ENCODE results near the gene MAP7. TPM values are rescaled to one million over a fixed set of nuclear protein-coding genes. Genes with fewer than 3 reads are reported as not detected.

MAP7 gene
- total RNA-seq, 1 donor from 2014 or later = 0.77 TPM

- Mint-ChIP-seq H3K27ac (ENCODE audit: unreplicated experiment) (no peak overlapping the region), H3K9me3 (ENCODE audit: low read depth) (peaks cover 4% of the 10 kb centered on the region), H3K36me3 (ENCODE audit: low read depth) (peaks cover 2% of the 10 kb centered on the region), H3K27me3 (ENCODE audit: low read depth) (peaks cover 4% of the 10 kb centered on the region), H3K4me3 (ENCODE audit: unreplicated experiment) (no peak overlapping the region), H3K4me1 (ENCODE audit: low read depth) (no peaks in the 10 kb centered on the region)
- no peak for DNase-seq (ENCODE audit: low spot score)
- TF ChIP-seq, protein P1, sequence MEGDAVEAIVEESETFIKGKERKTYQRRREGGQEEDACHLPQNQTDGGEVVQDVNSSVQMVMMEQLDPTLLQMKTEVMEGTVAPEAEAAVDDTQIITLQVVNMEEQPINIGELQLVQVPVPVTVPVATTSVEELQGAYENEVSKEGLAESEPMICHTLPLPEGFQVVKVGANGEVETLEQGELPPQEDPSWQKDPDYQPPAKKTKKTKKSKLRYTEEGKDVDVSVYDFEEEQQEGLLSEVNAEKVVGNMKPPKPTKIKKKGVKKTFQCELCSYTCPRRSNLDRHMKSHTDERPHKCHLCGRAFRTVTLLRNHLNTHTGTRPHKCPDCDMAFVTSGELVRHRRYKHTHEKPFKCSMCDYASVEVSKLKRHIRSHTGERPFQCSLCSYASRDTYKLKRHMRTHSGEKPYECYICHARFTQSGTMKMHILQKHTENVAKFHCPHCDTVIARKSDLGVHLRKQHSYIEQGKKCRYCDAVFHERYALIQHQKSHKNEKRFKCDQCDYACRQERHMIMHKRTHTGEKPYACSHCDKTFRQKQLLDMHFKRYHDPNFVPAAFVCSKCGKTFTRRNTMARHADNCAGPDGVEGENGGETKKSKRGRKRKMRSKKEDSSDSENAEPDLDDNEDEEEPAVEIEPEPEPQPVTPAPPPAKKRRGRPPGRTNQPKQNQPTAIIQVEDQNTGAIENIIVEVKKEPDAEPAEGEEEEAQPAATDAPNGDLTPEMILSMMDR (IDR thresholded peaks at IDR 0.05) = no peak
These were observed 245.8 kb downstream of the MAP7 start for GRCh38 chr6:136304410-136304809.

DNA sequence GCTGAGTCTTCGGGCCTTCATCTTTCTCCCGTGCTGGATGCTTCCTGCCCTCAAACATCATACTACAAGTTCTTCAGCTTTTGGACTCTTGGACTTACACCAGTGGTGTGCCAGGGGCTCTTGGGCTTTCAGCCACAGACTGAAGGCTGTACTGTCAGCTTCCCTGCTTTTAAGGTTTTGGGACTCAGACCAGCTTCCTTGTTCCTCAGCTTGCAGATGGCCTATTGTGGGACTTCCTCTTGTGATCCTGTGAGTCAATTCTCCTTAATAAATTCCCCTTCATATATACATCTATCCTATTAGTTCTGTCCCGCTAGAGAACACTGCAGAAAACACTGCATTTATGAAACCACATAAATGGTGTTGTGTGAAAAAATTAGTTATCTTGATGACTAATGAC is 246.7 kb downstream of the MAP7 start:
- TF ChIP-seq, protein P1 (IDR thresholded peaks at IDR 0.05) = no peak
- no peak overlapping the region for H3K4me3 Mint-ChIP-seq (ENCODE audit: unreplicated experiment)
- H3K4me1 Mint-ChIP-seq (ENCODE audit: low read depth) = no peaks in the 10 kb centered on the region
- peaks cover 3% of the 10 kb centered on the region for H3K27me3 Mint-ChIP-seq (ENCODE audit: low read depth)
- H3K36me3 Mint-ChIP-seq (ENCODE audit: low read depth) = peaks cover 2% of the 10 kb centered on the region
- no peak overlapping the region for H3K27ac Mint-ChIP-seq (ENCODE audit: unreplicated experiment)
- H3K9me3 Mint-ChIP-seq (ENCODE audit: low read depth) = peaks cover 4% of the 10 kb centered on the region
- no peak for DNase-seq (ENCODE audit: low spot score)

DNA sequence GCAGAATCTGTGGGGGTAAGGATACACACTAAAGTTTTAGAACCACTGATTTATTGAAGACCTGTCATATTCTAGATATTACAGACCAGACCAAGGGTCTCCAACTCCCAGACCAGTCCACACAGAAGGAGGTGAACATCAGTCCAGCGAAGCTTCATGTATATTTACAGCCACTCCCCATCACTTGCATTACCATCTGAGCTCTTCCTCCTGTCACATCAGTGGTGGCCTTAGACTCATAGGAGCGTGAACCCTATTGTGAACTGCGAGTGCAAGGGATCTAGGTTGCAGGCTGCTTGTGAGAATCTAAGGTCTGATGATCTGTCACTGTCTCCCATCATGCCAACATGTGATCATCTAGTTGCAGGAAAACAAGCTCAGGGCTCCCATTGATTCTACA is 255.6 kb downstream of the MAP7 start:
- Mint-ChIP-seq H3K27me3 (ENCODE audit: low read depth) (peaks cover 2% of the 10 kb centered on the region), H3K36me3 (ENCODE audit: low read depth) (no peaks in the 10 kb centered on the region), H3K4me3 (ENCODE audit: unreplicated experiment) (no peak overlapping the region), H3K27ac (ENCODE audit: unreplicated experiment) (no peak overlapping the region), H3K4me1 (ENCODE audit: low read depth) (peaks cover 12% of the 10 kb centered on the region), H3K9me3 (ENCODE audit: low read depth) (no peaks in the 10 kb centered on the region)
- DNase-seq (ENCODE audit: low spot score) = no peak
- TF ChIP-seq, protein P1 (IDR thresholded peaks at IDR 0.05) = no peak

Other genes with a start within 250 kb of the MAP7 start
- 2.1 to 5.1 TPM (median 4.6 TPM) in 3 replicates for gene MAP3K5, start 242.1 kb upstream of the MAP7 start, total RNA-seq